T-helper 1 cell treated with Interleukin-12 subunit alpha and Interleukin-12 subunit beta and Interleukin-4 antibody, amounts not matched to agents 30 μg/mL and 1 μg/mL, for 36 hours (primary cell): ENCODE data around the gene TPM3.

Experiments
- H3K27ac Mint-ChIP-seq: one replicate; pipeline ENCODE4 v1.8.0; 2021; ENCODE audit warnings: mild to moderate bottlenecking, mixed read lengths
- H3K27me3 Mint-ChIP-seq: one replicate; pipeline ENCODE4 v1.8.0; 2021; ENCODE audit warnings: low read depth, mixed read lengths
- H3K36me3 Mint-ChIP-seq: one replicate; pipeline ENCODE4 v1.8.0; 2021; ENCODE audit warnings: low read depth, mixed read lengths
- H3K4me1 Mint-ChIP-seq: one replicate; pipeline ENCODE4 v1.8.0; 2021; ENCODE audit warnings: low read depth, mixed read lengths
- H3K4me3 Mint-ChIP-seq: one replicate; pipeline ENCODE4 v1.8.0; 2021; ENCODE audit warnings: mild to moderate bottlenecking, moderate library complexity, mixed read lengths
- H3K9me3 Mint-ChIP-seq: one replicate; pipeline ENCODE4 v1.8.0; 2021; ENCODE audit warnings: mixed read lengths

Gene TPM3

GRCh38 chr1:154186852-154187501 is 4.9 kb downstream of the TPM3 start:
- Mint-ChIP-seq H3K27ac (no peak overlapping the region), H3K4me1 (peaks cover 8% of the 10 kb centered on the region), H3K36me3 (peaks cover 10% of the 10 kb centered on the region), H3K9me3 (no peaks in the 10 kb centered on the region), H3K27me3 (peaks cover 20% of the 10 kb centered on the region), H3K4me3 (no peak overlapping the region)

- Mint-ChIP-seq H3K36me3 (peaks cover 18% of the 10 kb centered on the region), H3K4me1 (peaks cover 15% of the 10 kb centered on the region), H3K4me3 (no peak overlapping the region), H3K27ac (no peak overlapping the region), H3K9me3 (no peaks in the 10 kb centered on the region), H3K27me3 (peaks cover 12% of the 10 kb centered on the region)
Observed at GRCh38 chr1:154186177-154186576, 5.7 kb downstream of the TPM3 start.

- peak overlapping the region; percentile 99 for H3K27ac Mint-ChIP-seq
- H3K4me3 Mint-ChIP-seq = peak overlapping the region; percentile 99
- H3K36me3 Mint-ChIP-seq = peaks cover 38% of the 10 kb centered on the region
- H3K9me3 Mint-ChIP-seq = no peaks in the 10 kb centered on the region
- peaks cover 8% of the 10 kb centered on the region for H3K27me3 Mint-ChIP-seq
- peaks cover 42% of the 10 kb centered on the region for H3K4me1 Mint-ChIP-seq
Observed at GRCh38 chr1:154183046-154183915, 8.6 kb downstream of the TPM3 start.

- Mint-ChIP-seq H3K4me3 (peak overlapping the region; percentile 99), H3K36me3 (peaks cover 42% of the 10 kb centered on the region), H3K27me3 (peaks cover under 1% of the 10 kb centered on the region), H3K4me1 (peaks cover 50% of the 10 kb centered on the region), H3K27ac (peak overlapping the region; percentile 99), H3K9me3 (no peaks in the 10 kb centered on the region)
Observed at GRCh38 chr1:154182344-154183045, 9.4 kb downstream of the TPM3 start.

GRCh38 chr1:154181944-154182343 is 10.0 kb downstream of the TPM3 start:
- no peaks in the 10 kb centered on the region for H3K27me3 Mint-ChIP-seq
- peak overlapping the region; percentile 99 for H3K27ac Mint-ChIP-seq
- H3K4me1 Mint-ChIP-seq = peaks cover 55% of the 10 kb centered on the region
- no peaks in the 10 kb centered on the region for H3K9me3 Mint-ChIP-seq
- H3K4me3 Mint-ChIP-seq = peak overlapping the region; percentile 99
- H3K36me3 Mint-ChIP-seq = peaks cover 47% of the 10 kb centered on the region

- H3K27ac Mint-ChIP-seq = peak overlapping the region; percentile 78
- H3K36me3 Mint-ChIP-seq = peaks cover 57% of the 10 kb centered on the region
- H3K9me3 Mint-ChIP-seq = no peaks in the 10 kb centered on the region
- H3K27me3 Mint-ChIP-seq = no peaks in the 10 kb centered on the region
- peaks cover 60% of the 10 kb centered on the region for H3K4me1 Mint-ChIP-seq
- peak overlapping the region; percentile 84 for H3K4me3 Mint-ChIP-seq
Observed at GRCh38 chr1:154179946-154180687, 11.8 kb downstream of the TPM3 start.

GRCh38 chr1:154178911-154179811 is 12.7 kb downstream of the TPM3 start:
- peaks cover 58% of the 10 kb centered on the region for H3K36me3 Mint-ChIP-seq
- H3K4me3 Mint-ChIP-seq = peak overlapping the region; percentile 84
- H3K27ac Mint-ChIP-seq = peak overlapping the region; percentile 78
- H3K27me3 Mint-ChIP-seq = no peaks in the 10 kb centered on the region
- H3K9me3 Mint-ChIP-seq = no peaks in the 10 kb centered on the region
- H3K4me1 Mint-ChIP-seq = peaks cover 60% of the 10 kb centered on the region

- H3K4me3 Mint-ChIP-seq = peak overlapping the region; percentile 53
- no peaks in the 10 kb centered on the region for H3K27me3 Mint-ChIP-seq
- H3K9me3 Mint-ChIP-seq = no peaks in the 10 kb centered on the region
- H3K4me1 Mint-ChIP-seq = peaks cover 58% of the 10 kb centered on the region
- peaks cover 56% of the 10 kb centered on the region for H3K36me3 Mint-ChIP-seq
- peak overlapping the region; percentile 43 for H3K27ac Mint-ChIP-seq
Observed at GRCh38 chr1:154178013-154178412, 13.9 kb downstream of the TPM3 start.

- H3K9me3 Mint-ChIP-seq = no peaks in the 10 kb centered on the region
- no peaks in the 10 kb centered on the region for H3K27me3 Mint-ChIP-seq
- peak overlapping the region; percentile 25 for H3K4me3 Mint-ChIP-seq
- H3K36me3 Mint-ChIP-seq = peaks cover 60% of the 10 kb centered on the region
- H3K27ac Mint-ChIP-seq = peak overlapping the region; percentile 23
- peaks cover 66% of the 10 kb centered on the region for H3K4me1 Mint-ChIP-seq
Observed at GRCh38 chr1:154176337-154176736, 15.6 kb downstream of the TPM3 start.

- Mint-ChIP-seq H3K27ac (no peak overlapping the region), H3K27me3 (no peaks in the 10 kb centered on the region), H3K4me1 (peaks cover 62% of the 10 kb centered on the region), H3K9me3 (no peaks in the 10 kb centered on the region), H3K4me3 (no peak overlapping the region), H3K36me3 (peaks cover 63% of the 10 kb centered on the region)
Observed at GRCh38 chr1:154174654-154175053, 17.2 kb downstream of the TPM3 start.

GRCh38 chr1:154171880-154172279 is 20.0 kb downstream of the TPM3 start:
- Mint-ChIP-seq H3K27ac (no peak overlapping the region), H3K4me1 (peaks cover 40% of the 10 kb centered on the region), H3K9me3 (no peaks in the 10 kb centered on the region), H3K27me3 (no peaks in the 10 kb centered on the region), H3K36me3 (peaks cover 59% of the 10 kb centered on the region), H3K4me3 (no peak overlapping the region)

GRCh38 chr1:154171223-154171583 is 20.7 kb downstream of the TPM3 start:
- no peaks in the 10 kb centered on the region for H3K27me3 Mint-ChIP-seq
- H3K9me3 Mint-ChIP-seq = no peaks in the 10 kb centered on the region
- peaks cover 58% of the 10 kb centered on the region for H3K36me3 Mint-ChIP-seq
- H3K4me1 Mint-ChIP-seq = peaks cover 36% of the 10 kb centered on the region
- H3K4me3 Mint-ChIP-seq = no peak overlapping the region
- H3K27ac Mint-ChIP-seq = peak overlapping the region; percentile 60

- no peaks in the 10 kb centered on the region for H3K9me3 Mint-ChIP-seq
- peak overlapping the region; percentile 60 for H3K27ac Mint-ChIP-seq
- peaks cover 38% of the 10 kb centered on the region for H3K4me1 Mint-ChIP-seq
- H3K27me3 Mint-ChIP-seq = no peaks in the 10 kb centered on the region
- H3K4me3 Mint-ChIP-seq = no peak overlapping the region
- H3K36me3 Mint-ChIP-seq = peaks cover 61% of the 10 kb centered on the region
Observed at GRCh38 chr1:154170547-154171222, 21.2 kb downstream of the TPM3 start.
